Hair follicular keratinocyte (primary cell): ENCODE results near the gene MBLAC2. TPM values are rescaled to one million over a fixed set of nuclear protein-coding genes. Genes with fewer than 3 reads are reported as not detected.

Experiments used
- total RNA-seq: library from RNA; depleted of rRNA; stranded (reverse); fragments of >200 nt; gene quantifications from 2 replicates; pipeline ENCODE4 v1.2.3, GENCODE V29; 2015

The MBLAC2 gene
- total RNA-seq, result 4.3 and 5.5 TPM in 2 replicates

GRCh38 chr5:90474235-90475107 lies at the start of gene MBLAC2, which contains the start of gene POLR3G:
Gene MBLAC2, minus strand, starts transcription at chr5:90474771. Its CDS starts 479 bp downstream, at chr5:90474292.
Gene POLR3G, plus strand, starts transcription at chr5:90474864. Its CDS starts 10,704 bp downstream, at chr5:90485568.

DNA sequence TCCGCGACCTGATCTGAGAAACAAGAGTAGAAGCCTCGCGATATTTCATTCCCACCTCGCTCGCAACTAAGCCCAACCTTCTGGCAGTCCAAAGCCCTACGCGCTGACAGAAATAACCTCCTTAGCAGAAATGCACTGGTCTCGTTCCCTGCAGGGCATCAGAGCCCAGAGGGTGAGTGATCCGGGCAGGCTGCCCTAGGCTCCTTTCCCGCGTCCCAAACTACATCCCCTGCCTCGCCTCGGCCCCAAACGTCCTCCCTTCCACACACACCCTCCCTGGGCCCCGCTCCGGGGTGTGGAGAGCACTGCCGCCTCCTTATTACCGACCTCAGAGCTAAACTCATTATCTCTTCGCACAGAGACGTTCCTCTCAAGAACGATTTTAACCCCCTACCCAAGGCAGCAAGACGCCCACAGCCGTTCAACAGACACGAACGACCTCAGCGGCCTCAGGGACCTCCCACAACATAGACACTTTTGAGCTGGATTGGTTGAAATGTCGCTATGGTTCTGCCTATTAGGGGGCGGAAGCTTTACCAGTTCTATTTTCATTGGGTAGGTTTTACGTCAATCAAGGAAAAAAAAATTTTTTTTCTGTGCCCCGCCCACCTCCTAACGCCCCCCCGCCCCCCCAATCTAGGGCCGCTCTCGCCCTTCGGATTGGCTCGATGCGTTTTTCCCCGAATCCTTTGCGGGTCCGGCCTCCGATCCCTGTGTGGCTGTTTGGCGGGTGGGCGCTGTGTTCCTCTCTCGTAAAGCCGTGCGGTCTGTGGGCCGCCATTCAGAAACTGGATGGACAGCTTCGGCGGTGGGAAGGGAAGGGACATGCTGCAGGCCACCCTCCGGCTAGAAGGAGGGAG lies 65.0 kb downstream of the MBLAC2 start, which contains the start of gene CETN3:
Gene CETN3, minus strand, starts transcription at position 439 of the 860 bp plus-strand sequence. Its CDS starts 95 bp downstream, at position 344.

Other genes starting within 250 kb of the MBLAC2 start
- gene CETN3, start 65.0 kb downstream of the MBLAC2 start, total RNA-seq, result 19.7 and 21.4 TPM in 2 replicates
- gene POLR3G, start 93 bp upstream of the MBLAC2 start, total RNA-seq, result 14.4 and 32.8 TPM in 2 replicates
- 9.6 and 10.4 TPM in 2 replicates for gene LYSMD3, start 54.8 kb upstream of the MBLAC2 start, total RNA-seq
- gene ADGRV1, start 84.0 kb upstream of the MBLAC2 start, total RNA-seq, result 0.39 TPM in 1 of 2 replicates, not detected in the other